ENCODE results near the gene ST3GAL5.

DNA sequence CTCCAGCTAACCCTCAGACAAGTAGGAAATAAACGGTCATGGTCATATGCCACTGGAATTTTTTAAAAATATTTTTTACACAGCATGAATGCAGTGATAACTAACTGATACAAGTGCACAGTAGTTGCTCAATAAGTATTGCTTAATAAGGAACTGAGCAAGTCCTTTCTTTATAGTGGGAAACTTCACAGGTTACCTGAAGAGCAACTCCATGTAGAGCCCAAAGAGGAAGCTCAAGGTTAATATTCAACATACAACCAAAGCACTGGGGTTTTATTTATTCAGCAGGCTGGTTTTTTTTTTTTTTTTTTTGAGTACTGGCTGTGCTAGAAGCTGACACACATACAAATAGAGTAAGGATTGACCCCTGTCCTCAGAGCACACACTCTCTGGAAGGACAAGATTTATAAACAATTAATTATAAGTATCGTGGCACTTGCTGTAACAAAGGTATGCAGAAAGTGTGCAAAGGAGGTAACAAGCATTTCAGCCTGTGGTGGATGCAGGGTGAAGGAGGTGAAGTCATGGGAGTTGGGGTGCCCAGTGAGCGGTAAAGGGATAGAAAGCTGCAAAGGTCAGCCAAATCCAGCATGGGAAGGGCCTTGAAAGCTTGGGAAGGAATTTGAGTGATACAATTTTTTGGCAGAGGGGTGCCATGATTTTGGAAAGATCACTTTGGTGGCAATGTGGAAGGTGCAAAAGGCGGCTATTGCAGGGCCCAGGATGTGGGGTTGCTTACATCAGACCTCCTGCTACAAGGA, 82.3 kb downstream of the ST3GAL5 start:
- TF ChIP-seq, protein P1, sequence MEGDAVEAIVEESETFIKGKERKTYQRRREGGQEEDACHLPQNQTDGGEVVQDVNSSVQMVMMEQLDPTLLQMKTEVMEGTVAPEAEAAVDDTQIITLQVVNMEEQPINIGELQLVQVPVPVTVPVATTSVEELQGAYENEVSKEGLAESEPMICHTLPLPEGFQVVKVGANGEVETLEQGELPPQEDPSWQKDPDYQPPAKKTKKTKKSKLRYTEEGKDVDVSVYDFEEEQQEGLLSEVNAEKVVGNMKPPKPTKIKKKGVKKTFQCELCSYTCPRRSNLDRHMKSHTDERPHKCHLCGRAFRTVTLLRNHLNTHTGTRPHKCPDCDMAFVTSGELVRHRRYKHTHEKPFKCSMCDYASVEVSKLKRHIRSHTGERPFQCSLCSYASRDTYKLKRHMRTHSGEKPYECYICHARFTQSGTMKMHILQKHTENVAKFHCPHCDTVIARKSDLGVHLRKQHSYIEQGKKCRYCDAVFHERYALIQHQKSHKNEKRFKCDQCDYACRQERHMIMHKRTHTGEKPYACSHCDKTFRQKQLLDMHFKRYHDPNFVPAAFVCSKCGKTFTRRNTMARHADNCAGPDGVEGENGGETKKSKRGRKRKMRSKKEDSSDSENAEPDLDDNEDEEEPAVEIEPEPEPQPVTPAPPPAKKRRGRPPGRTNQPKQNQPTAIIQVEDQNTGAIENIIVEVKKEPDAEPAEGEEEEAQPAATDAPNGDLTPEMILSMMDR (conservative IDR thresholded peaks at IDR 0.05 in 1 of 2, IDR thresholded peaks at IDR 0.05 in 1 of 2; ENCODE audit: low read depth in 1 of 2, low read length in 2 of 2): no peak
- no peak for TF ChIP-seq EZH2 (IDR thresholded peaks at IDR 0.05; ENCODE audit: low read length, missing control alignments)

Measured in fibroblast of lung (primary cell).